DND-41 (cell line): ENCODE measurements around the gene SEC14L2.

Experiments used
- CTCF ChIP-seq: IDR thresholded peaks from 2 replicates; pipeline ENCODE4 v1.5.1; 2012; ENCODE audit warnings: borderline replicate concordance, low read length, moderate library complexity, mild to moderate bottlenecking; ENCODE audit not compliant: poor library complexity, severe bottlenecking; ENCODE audit errors: extremely low read depth
- EZH2 ChIP-seq: IDR thresholded peaks from 3 replicates; pipeline ENCODE4 v1.6.1; 2012; ENCODE audit warnings: borderline replicate concordance, low read depth, mild to moderate bottlenecking, moderate library complexity, low read length, inconsistent platforms; ENCODE audit not compliant: severe bottlenecking

GRCh38 chr22:30382340-30382739 is 14.5 kb upstream of the SEC14L2 start:
- TF ChIP-seq CTCF: no peak
- TF ChIP-seq EZH2: no peak
